Effector CD8-positive, alpha-beta T cell (primary cell): ENCODE results near the gene ABHD1.

Experiments
- DNase-seq: peaks from one replicate; lab custom pipeline; 2025; lab: John Stamatoyannopoulos, UW

Gene ABHD1

DNA sequence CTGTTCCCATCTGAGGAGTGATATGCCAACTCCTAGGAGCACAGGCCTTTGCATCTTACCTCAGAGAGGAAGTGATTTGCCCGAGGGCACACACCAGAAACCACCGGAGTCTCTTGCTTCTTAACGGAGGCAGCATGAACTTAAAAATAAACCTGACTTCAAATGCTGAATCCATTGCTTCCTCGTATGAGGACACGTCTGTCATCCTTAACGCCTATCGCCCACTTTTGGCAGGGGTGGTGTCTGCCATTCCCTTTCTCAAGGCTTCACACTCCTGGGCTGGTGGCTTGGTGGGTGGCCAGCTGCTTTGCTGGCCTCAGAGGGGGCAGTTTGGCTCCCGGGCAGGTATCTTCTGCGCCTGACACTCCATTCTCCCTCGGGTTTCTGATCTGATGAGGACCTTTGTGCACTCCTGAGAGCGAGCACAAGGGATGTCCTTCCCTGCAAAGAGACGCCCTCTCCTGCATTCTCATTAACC lies 11.9 kb downstream of the ABHD1 start:
- no peak for DNase-seq

- no peak for DNase-seq
These were observed 13.1 kb downstream of the ABHD1 start for GRCh38 chr2:27136751-27137150.

GRCh38 chr2:27137322-27137935 lies 13.8 kb downstream of the ABHD1 start:
- no peak for DNase-seq

- DNase-seq, result no peak
These were observed 14.5 kb downstream of the ABHD1 start for GRCh38 chr2:27138111-27138510.

DNA sequence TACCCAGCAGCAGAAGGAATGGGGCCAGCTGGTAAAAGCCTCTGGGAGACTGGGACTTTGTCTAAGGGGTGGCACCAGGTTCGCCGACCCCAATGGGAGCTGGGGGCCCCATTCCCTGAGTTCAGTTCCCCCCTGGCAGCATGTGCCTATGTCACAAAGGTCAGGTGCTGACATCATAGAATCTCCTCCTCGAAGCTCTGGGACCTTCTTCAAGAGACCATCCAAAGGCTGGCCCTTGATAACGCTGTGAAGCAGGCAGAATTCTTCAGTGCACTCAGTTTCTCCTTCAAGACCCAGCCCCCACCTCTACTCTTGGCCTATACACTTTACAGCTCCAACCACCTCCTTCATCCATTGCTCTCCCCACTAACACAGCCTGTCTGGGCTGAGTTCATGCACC lies 15.7 kb downstream of the ABHD1 start, which contains the start of gene PRR30:
TSS of gene PRR30 (minus strand) at position 101 of the 400 bp plus-strand sequence. CDS start 1,081 bp downstream, outside the sequence.
- no peak for DNase-seq

- no peak for DNase-seq
These were observed 19.7 kb downstream of the ABHD1 start for GRCh38 chr2:27143285-27143684.

DNA sequence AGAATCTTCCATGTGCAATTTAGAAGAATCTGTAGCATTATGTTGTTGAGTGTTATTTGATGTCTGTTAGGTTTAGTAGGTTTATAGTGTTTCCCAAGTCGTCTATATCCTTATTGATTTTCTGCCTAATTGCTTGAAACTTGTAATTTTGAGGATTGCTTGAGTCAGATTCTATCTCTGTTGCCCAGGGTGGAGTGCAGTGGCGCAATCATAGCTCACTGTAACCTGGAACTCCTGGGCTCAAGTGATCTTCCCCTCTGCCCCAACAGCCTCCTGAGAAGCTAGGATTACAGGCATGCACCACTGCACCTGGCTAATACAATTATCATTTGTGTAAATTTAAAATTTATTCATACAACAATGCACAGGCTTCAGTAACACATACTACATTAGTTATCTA lies 22.1 kb downstream of the ABHD1 start:
- DNase-seq, result no peak

DNA sequence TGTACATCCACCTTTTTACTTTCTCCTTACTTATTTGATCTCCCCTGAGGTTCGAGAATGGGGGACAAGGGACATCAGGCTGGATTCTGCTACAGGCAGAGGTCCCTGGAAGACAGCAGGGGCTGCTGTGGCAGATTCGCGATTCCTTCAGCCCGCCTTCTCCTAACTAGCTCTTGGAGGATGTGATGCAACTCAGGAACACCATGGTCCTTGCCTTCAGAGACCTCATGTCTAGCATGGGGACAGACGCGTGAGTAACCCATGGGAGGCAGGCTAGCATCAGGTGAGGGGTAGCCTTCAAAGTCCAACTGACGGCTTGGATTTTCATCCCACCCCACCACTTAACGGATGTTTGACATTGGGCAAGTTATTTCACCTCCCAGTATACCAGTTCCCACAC lies 24.3 kb downstream of the ABHD1 start:
- DNase-seq, result no peak

DNA sequence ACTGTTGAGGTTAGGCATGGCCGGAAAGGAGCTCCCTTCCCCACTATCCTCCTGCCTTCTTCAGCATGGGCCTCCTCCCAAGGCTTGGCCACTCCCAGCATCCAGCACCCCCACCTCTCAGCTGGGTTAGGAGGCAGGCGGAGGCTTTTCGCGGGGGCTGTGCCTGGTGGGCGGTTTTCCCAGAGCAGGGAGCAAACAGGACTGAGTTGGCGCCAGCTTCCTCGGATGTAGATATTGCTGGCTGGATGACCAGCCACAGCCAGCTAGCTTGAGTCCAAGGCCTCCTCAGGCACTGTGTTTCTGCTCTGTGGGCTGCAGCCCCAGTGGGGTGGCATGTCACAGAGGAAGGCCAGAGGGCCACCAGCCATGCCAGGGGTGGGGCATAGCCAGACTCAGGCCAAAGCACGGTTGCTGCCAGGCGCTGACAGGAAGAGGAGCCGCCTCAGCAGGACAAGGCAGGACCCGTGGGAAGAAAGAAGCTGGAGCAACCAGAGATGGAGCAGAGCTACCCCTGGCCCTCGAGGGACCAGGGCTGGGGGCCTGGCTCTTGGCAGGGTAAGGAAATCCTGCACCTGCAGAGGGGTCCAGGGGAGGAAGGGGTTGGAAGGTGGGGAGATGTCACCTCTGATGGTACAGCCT lies 25.3 kb downstream of the ABHD1 start, which contains the start of gene TCF23:
TSS of gene TCF23 (plus strand) at position 204 of the 639 bp plus-strand sequence. CDS start at position 334, 130 bp downstream.
- DNase-seq, result no peak

DNA sequence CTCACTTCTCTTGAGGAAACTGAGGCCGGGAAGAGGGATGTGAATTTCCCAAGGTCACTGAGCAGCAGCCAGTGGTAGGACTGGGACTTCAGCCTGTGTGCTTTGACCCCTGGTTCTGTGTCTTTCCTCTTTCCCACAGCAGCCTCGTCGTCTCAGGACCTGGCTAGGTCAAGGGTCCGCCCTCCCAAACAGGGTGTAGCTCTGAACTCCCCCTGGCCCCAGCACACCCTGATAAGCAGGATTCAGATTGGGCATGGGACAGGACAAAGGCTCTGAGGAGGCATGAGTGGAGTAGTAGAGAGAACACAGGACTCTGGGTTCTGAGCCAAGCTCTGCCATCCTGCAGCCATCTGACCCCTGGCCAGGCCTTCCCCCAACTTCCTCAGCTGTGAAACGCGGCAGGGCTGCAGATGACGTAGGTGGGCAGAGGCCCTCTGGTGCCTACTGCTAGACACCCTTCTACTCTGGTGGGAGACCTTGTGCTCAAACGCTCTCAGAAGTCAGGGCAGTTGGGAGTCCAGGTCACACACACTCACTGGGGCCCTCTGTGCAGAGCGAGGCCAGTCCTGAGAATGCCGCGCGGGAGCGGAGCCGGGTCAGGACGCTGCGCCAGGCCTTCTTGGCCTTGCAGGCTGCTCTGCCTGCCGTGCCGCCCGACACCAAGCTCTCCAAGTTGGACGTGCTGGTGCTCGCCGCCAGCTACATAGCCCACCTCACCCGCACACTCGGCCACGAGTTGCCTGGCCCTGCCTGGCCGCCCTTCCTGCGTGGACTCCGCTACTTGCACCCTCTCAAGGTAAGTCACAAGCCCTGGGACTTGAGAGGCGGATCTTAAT lies 26.2 kb downstream of the ABHD1 start:
- no peak for DNase-seq

- DNase-seq, result no peak
These were observed 27.1 kb downstream of the ABHD1 start for GRCh38 chr2:27150639-27151230.

DNA sequence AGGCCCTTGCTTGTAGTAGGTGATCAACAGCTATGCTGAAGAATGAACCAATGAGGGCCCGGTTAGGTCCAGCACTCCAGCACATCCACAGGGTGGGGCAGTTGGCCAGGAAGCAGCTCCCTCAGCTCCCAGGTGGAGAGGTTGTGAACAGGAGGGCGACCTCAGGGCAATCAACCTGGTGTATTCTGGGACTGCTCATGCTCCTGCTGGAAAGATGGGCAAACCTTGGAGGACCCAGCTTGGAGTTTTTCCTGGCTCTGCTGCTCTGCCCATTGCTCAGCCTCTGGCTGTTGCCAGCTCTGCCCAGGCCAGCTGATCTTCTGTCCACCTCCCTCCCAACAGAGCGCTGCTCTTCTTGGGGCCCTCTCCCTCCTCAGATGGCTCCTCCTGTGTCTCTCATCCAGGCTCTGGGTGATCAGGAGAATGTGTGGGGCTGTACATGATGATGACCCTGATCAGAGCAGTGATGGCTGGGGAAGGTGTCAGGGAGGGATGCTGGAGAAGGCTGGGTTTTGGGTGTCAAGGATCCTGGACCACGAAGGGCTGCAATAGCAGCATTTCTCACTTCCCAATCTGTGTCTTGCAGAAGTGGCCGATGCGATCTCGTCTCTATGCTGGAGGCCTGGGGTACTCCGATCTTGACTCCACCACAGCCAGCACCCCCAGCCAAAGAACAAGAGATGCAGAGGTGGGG lies 28.6 kb downstream of the ABHD1 start:
- no peak for DNase-seq

DNA sequence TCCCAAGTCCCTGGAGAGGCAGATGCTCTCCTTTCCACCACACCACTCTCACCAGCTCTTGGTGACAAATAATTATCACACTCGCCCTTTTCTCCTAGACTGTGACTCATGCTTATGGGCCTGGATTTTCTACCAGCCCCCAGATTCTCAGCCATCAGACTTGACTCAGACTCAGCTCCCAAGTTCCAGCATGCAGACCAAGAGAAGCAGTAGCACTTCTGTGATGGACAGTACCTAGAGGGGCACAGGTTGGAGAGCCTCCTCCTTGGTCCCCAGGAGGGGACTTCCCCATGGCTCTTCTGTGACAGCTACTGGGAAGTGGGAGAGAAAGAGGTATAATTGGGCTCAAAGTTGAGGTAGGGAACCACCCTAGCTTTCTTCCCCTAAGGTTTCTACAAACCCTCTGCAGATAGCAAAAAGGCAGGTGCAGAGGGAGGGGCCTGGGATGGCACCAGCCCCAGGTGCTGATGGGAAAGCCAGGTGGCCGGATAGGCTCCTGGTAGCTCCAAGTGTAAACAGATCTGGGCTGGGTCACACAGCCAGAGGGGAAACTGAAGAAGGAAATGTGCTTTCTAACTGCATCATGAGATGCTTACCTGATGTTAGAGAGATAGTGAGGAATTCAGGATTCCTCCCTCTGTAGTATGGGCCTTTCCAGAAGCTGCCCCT lies 29.3 kb downstream of the ABHD1 start:
- DNase-seq, result no peak

- no peak for DNase-seq
These were observed 30.9 kb downstream of the ABHD1 start for GRCh38 chr2:27154488-27154887.

- no peak for DNase-seq
These were observed 31.5 kb downstream of the ABHD1 start for GRCh38 chr2:27155069-27155520.

DNA sequence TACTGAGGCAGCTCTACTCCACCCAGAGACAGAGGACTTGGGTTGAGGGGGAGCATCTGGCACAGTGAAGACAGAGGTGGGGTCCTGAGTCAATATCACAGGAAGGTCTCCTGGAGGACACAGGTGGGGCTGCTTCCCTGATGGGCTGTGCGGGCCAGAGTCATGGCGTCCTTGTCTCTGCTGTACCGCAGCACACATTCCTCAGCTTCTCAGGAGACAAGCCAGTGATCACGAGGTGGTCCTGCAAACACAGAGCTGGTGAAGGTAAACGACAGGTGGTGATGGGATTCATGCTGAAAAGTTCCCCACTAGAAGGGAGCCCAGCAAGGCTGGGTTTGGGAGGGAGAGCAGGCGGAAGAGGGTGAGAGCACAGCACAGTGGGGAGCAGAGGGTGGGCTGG lies 34.9 kb downstream of the ABHD1 start:
- no peak for DNase-seq

- no peak for DNase-seq
These were observed 35.7 kb downstream of the ABHD1 start for GRCh38 chr2:27159271-27159670.

DNA sequence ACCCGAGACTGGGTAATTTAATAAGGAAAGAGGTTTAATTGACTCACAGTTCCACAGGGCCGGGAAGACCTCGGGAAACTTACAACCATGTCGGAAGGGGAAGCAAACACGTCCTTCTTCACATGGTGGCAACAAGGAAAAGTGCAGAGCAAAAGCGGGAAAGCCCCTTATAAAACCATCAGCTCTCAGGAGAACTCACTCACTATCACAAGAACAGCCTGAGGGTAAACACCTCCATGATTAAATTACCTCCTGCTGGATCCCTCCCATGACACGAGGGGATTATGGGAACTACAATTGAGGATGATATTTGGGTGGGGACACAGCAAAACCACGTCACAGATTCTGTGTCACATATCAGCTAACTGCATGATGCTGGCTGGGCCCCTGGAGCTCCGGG lies 36.6 kb downstream of the ABHD1 start:
- no peak for DNase-seq

GRCh38 chr2:27162151-27163121 lies 38.8 kb downstream of the ABHD1 start:
- DNase-seq, result no peak
